Heart right ventricle (tissue), 16 donors: Measurements from ENCODE around the gene DNAH17. TPM values are rescaled to one million over a fixed set of nuclear protein-coding genes. Genes with fewer than 3 reads are reported as not detected.

Experiments used
- ATAC-seq, 8 donors: fragments of 200-7000 bp; cut with Tn5 transposase; one replicate each; pipeline ENCODE4 v1.9.1; 2020; ENCODE audit warnings: mild to moderate bottlenecking in 8 of 8, moderate library complexity in 8 of 8, moderate number of reproducible peaks in 1 of 8
- DNase-seq, 2 donors: peaks; one replicate each; pipeline ENCODE4 v3.0.0-alpha.2; 2020
- H3K27ac ChIP-seq, 10 donors: fragments of 200-600 bp; sonication (generic) in 2 of 10; one replicate each; pipeline versions ENCODE4 v1.5.0 to v1.8.0; 2020 to 2022; ENCODE audit warnings: mild to moderate bottlenecking in 3 of 10
- H3K27me3 ChIP-seq, 7 donors: fragments of 200-600 bp; one replicate each; pipeline ENCODE4 v1.8.0; 2021 to 2022; ENCODE audit warnings: mild to moderate bottlenecking in 2 of 7
- H3K36me3 ChIP-seq, 9 donors: fragments of 200-600 bp; sonication (generic) in 1 of 9; one replicate each; pipeline versions ENCODE4 v1.5.0 to v1.8.0; 2020 to 2022; ENCODE audit warnings: mild to moderate bottlenecking in 2 of 9
- H3K4me1 ChIP-seq, 9 donors: fragments of 200-600 bp; sonication (generic) in 1 of 9; one replicate each; pipeline versions ENCODE4 v1.5.0 to v1.8.0; 2020 to 2022; ENCODE audit warnings: mild to moderate bottlenecking in 4 of 9
- H3K4me3 ChIP-seq, 10 donors: fragments of 200-600 bp; sonication (generic) in 2 of 10; one replicate each; pipeline versions ENCODE4 v1.5.0 to v1.8.0; 2020 to 2022; ENCODE audit warnings: mild to moderate bottlenecking in 7 of 10, moderate library complexity in 2 of 10
- H3K9me3 ChIP-seq, 11 donors: fragments of 200-600 bp in 10 of 11; sonication (generic) in 2 of 11; one replicate each; pipeline versions ENCODE4 v1.5.0 to v1.8.0; 2013 to 2022; ENCODE audit warnings: mild to moderate bottlenecking in 2 of 11, control low read depth in 1 of 11, moderate library complexity in 1 of 11
- CTCF ChIP-seq, 9 donors: fragments of 200-600 bp; sonication (generic) in 2 of 9; IDR thresholded peaks; one replicate each; pipeline versions ENCODE4 v1.5.0 to v1.8.0; 2021 to 2022; ENCODE audit warnings: antibody characterized with exemption in 9 of 9, mild to moderate bottlenecking in 5 of 9, moderate library complexity in 1 of 9
- WGBS, 2 donors: extraction: QIAGEN DNeasy Blood & Tissue Kit; methylation state at CpG; one replicate each; pipeline ENCODE4 v1.1.7; 2013; ENCODE audit warnings: inconsistent platforms in 1 of 2; 5-methylcytosine and 5-hydroxymethylcytosine counted together
- intact Hi-C, 10 donors: fragments of 100-400 bp; cut with DNase I; formaldehyde crosslinking; loops; one replicate each; pipeline versions ENCODE4 v1.11.1 to v1.14.2; 2022
- polyA plus RNA-seq, 2 donors: library from polyadenylated mRNA; stranded (reverse); fragments of 200-250 nt; gene quantifications; one replicate each; pipeline ENCODE4 v1.2.3, GENCODE V29; 2013
- total RNA-seq, 10 donors: library from RNA; stranded (reverse); fragmentation: NEBNext Ultra II Directional in 3 of 10; extraction: Animal tissue kit (Norgen Biotek cat#: 25700) in 3 of 10; gene quantifications; one replicate each; pipeline versions ENCODE4 v1.2.1 to v1.2.4, GENCODE V29; 2021 to 2023
- donor health status: Arrhythmogenic right ventricular cardiomyopathy.
- donor health status: ischemic (EF 13 %, LVEDD 7.1; RV severe dilation, severe dysfunction).
- donor health status: healthy with polysubstance abuse.
- donor health status: DM: no; HTN: yes; CAD: no.
- donor health status: DM: no; HTN: no; CAD: no.
- donor health status: ischemic (EF 25% LVEDD 6.9; RV normal size, moderate dysfunction).
- donor health status: ischemic (EF 25% LVEDD 5.7; RV mildly dilated, moderate dysfunction).
- donor health status: healthy.
- donor health status: DM: yes; HTN: yes; CAD: no.
- donor health status: Ischemic cardiomyopathy.
- donor health status: ischemic (EF 35%, LVEDD 5.7; RV mildly dilated, moderate dysfunction).
- donor health status: nonischemic (EF 11% LVEDD 7.7; RV severe dilation, severe dysfunction).
- donor health status: DM: yes; HTN: yes; CAD: no.
- donor health status: PGD.
- donor health status: ischemic (EF 29% LVEDD 5.4; RV normal size, mild dysfunction).
- donor health status: nonischemic (EF 23%, LVEDD 6.1; RV moderate dilation, normal function).

The DNAH17 gene
- total and polyA plus RNA-seq, 12 donors: 0.05 to 0.30 (median 0.09) TPM; not detected in 4

- peak in 1 of 2 donors; percentile 37 for DNase-seq
- no peak overlapping the region for H3K4me3 ChIP-seq
- peaks cover 0 to 17% (median 5%) of the 10 kb centered on the region in 9 donors for H3K4me1 ChIP-seq
- peaks cover 0 to 8% (median 0%) of the 10 kb centered on the region in 7 donors for H3K27me3 ChIP-seq
- no peak for TF ChIP-seq CTCF (IDR thresholded peaks at IDR 0.05)
- no peaks in the 10 kb centered on the region for H3K9me3 ChIP-seq
- H3K36me3 ChIP-seq: no peaks in the 10 kb centered on the region
- intact Hi-C loops: loop anchor here in 4 of 10 donors (10.0 kb wide), 5 partner anchors 111 to 481 kb away; partner anchors contain the start of gene LGALS3BP (in 1 of the 4)
- ATAC-seq: peak; percentile 9 to 84 (median 34)
- 57 to 73% methylated on average over 9 of the region's 9 CpGs for WGBS, 2 donors
- peak overlapping the region in 3 of 10 donors; percentile 6 to 57 (median 15) for H3K27ac ChIP-seq
Measured at GRCh38 chr17:78493450-78493849, 83.7 kb downstream of the DNAH17 start.

- TF ChIP-seq CTCF (IDR thresholded peaks at IDR 0.05): no peak
- no peak for ATAC-seq
Measured at GRCh38 chr17:78492116-78492799, 84.9 kb downstream of the DNAH17 start.

DNA sequence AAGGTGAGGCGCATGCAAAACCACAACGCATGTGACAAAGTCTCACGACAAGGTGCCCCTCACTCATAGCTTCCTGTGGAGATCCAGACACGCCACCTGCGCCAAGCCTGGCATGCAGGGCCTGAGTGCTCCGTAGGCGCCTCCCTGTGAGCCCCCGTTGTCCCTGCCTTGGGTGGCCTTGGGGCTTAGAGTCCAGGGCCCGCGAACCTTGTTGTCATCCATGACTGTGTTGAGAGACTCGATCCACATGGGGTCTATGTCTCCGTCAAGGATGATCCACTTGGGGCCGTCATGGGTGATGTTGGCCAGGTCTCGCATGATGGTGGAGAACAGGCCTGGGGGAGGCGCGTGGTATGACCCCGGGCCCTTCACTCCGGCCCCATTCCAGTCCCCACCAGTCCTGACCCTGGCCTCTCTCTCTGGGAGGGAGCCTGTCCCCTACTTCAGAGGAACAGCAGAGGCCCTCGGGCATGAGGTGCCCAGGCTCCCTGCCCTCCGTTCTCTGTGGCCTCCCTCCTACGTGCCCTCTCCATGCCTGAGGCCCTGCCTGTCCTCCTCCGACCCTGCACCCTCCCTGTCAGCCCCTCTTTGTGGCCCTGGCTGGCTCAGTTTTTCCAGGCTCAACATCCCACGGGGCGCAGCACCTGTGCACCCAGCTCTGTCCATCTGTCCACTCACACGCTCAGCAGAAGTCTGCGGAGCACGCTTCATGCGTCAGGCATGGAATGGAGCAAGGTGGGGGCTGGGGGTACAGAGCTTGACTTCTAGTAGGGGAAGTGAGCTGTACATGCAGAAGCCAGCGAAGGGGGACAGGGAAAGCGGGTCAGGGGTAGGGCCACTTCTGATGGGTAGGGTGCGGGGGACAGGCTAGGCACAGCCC, 85.7 kb downstream of the DNAH17 start:
- 92 to 95% methylated on average over 31 of the region's 31 CpGs for WGBS, 2 donors
- intact Hi-C loops: loop anchor here in 4 of 10 donors (10.0 kb wide), 5 partner anchors 113 to 483 kb away; partner anchors contain the start of gene LGALS3BP (in 1 of the 4)
- H3K27me3 ChIP-seq: peaks cover 0 to 8% (median 0%) of the 10 kb centered on the region in 7 donors
- DNase-seq (no peak), ATAC-seq (no peak)
- H3K9me3 ChIP-seq: no peaks in the 10 kb centered on the region
- TF ChIP-seq CTCF (IDR thresholded peaks at IDR 0.05): no peak
- H3K4me1 ChIP-seq: peaks cover 0 to 7% (median 0%) of the 10 kb centered on the region in 9 donors
- no peak overlapping the region for H3K27ac ChIP-seq
- no peak overlapping the region for H3K4me3 ChIP-seq
- no peaks in the 10 kb centered on the region for H3K36me3 ChIP-seq

More at GRCh38 chr17:78492116-78492799, 84.9 kb downstream of the DNAH17 start:
- Histone ChIP-seq H3K4me3 (no peak overlapping the region), H3K9me3 (no peaks in the 10 kb centered on the region), H3K27me3 (peaks cover 0 to 8% (median 0%) of the 10 kb centered on the region in 7 donors), H3K36me3 (no peaks in the 10 kb centered on the region), H3K27ac (no peak overlapping the region), H3K4me1 (peaks cover 0 to 7% (median 2%) of the 10 kb centered on the region in 9 donors)
- 93 to 94% methylated on average over 26 of the region's 26 CpGs for WGBS, 2 donors
- intact Hi-C loops: loop anchor here in 4 of 10 donors (10.0 kb wide), 5 partner anchors 113 to 483 kb away; partner anchors contain the start of gene LGALS3BP (in 1 of the 4)
- DNase-seq: no peak

- WGBS, 2 donors: 92% methylated on average over 14 to 15 of the region's 15 CpGs
- Histone ChIP-seq H3K9me3 (no peaks in the 10 kb centered on the region), H3K4me1 (peaks cover 0 to 7% (median 0%) of the 10 kb centered on the region in 9 donors), H3K36me3 (no peaks in the 10 kb centered on the region), H3K27ac (no peak overlapping the region), H3K27me3 (peaks cover 0 to 8% (median 0%) of the 10 kb centered on the region in 7 donors), H3K4me3 (no peak overlapping the region)
- ATAC-seq (no peak), DNase-seq (no peak)
- intact Hi-C loops: loop anchor here in 4 of 10 donors (10.0 kb wide), 5 partner anchors 114 to 484 kb away; partner anchors contain the start of gene LGALS3BP (in 1 of the 4)
- no peak for TF ChIP-seq CTCF (IDR thresholded peaks at IDR 0.05)
Measured at GRCh38 chr17:78490673-78491072, 86.5 kb downstream of the DNAH17 start.
